H9 (cell line): ENCODE measurements around the gene SGCD. TPM values are rescaled to one million over a fixed set of nuclear protein-coding genes. Genes with fewer than 3 reads are reported as not detected.

Experiments
- DNase-seq: peaks from one replicate; pipeline ENCODE4 v3.0.0-alpha.2; 2017
- H2AFZ ChIP-seq: one replicate; pipeline ENCODE4 v1.6.1; 2013; ENCODE audit warnings: mild to moderate bottlenecking, low read length, control low read depth, moderate library complexity
- H2AK5ac ChIP-seq: 2 replicates; pipeline ENCODE4 v1.6.1; 2013; ENCODE audit warnings: low read length, control low read depth, mixed read lengths; ENCODE audit not compliant: insufficient read length
- H2BK120ac ChIP-seq: one replicate; pipeline ENCODE4 v1.6.1; 2013; ENCODE audit warnings: low read depth, mild to moderate bottlenecking, low read length, control low read depth, inconsistent platforms; ENCODE audit not compliant: poor library complexity, severe bottlenecking
- H2BK12ac ChIP-seq: 2 replicates; pipeline ENCODE4 v1.6.1; 2013; ENCODE audit warnings: low read length, control low read depth, mixed read lengths, low read depth; ENCODE audit not compliant: insufficient read length
- H2BK15ac ChIP-seq: 2 replicates; pipeline ENCODE4 v1.6.1; 2013; ENCODE audit warnings: low read depth, low read length, control low read depth
- H2BK20ac ChIP-seq: one replicate; pipeline ENCODE4 v1.6.1; 2013; ENCODE audit warnings: low read depth, mild to moderate bottlenecking, low read length, control low read depth, inconsistent platforms; ENCODE audit not compliant: poor library complexity, severe bottlenecking
- H2BK5ac ChIP-seq: 2 replicates; pipeline ENCODE4 v1.6.1; 2013; ENCODE audit warnings: low read length, control low read depth, mixed read lengths; ENCODE audit not compliant: insufficient read length
- H3K14ac ChIP-seq: 2 replicates; pipeline ENCODE4 v1.6.1; 2013; ENCODE audit warnings: low read length, control low read depth; ENCODE audit not compliant: insufficient read depth
- H3K18ac ChIP-seq: 2 replicates; pipeline ENCODE4 v1.6.1; 2013; ENCODE audit warnings: low read depth, mild to moderate bottlenecking, mixed read lengths, low read length, control low read depth; ENCODE audit not compliant: insufficient read length
- H3K23ac ChIP-seq: 2 replicates; pipeline ENCODE4 v1.6.1; 2013; ENCODE audit warnings: low read length, control low read depth, mixed read lengths, low read depth; ENCODE audit not compliant: insufficient read length
- H3K23me2 ChIP-seq: 2 replicates; pipeline ENCODE4 v1.6.1; 2013; ENCODE audit warnings: low read depth, mild to moderate bottlenecking, mixed read lengths, low read length, control low read depth; ENCODE audit not compliant: insufficient read length, poor library complexity, severe bottlenecking
- H3K27ac ChIP-seq: 2 replicates; pipeline ENCODE4 v1.5.1; 2013; ENCODE audit warnings: low read length, control low read depth, mixed read lengths, low read depth; ENCODE audit not compliant: insufficient read length
- H3K27me3 ChIP-seq: 2 replicates; pipeline ENCODE4 v1.6.1; 2013; ENCODE audit warnings: low read length, control low read depth, inconsistent platforms; ENCODE audit not compliant: insufficient read depth
- H3K4ac ChIP-seq: 2 replicates; pipeline ENCODE4 v1.6.1; 2013; ENCODE audit warnings: low read depth, mild to moderate bottlenecking, control low read depth, inconsistent platforms, low read length, moderate library complexity
- H3K4me1 ChIP-seq: 2 replicates; pipeline ENCODE4 v1.6.1; 2013; ENCODE audit warnings: low read length, control low read depth, inconsistent platforms; ENCODE audit not compliant: insufficient read depth
- H3K4me2 ChIP-seq: 2 replicates; pipeline ENCODE4 v1.6.1; 2013; ENCODE audit warnings: low read length, control low read depth, mixed read lengths; ENCODE audit not compliant: insufficient read length, insufficient read depth
- H3K56ac ChIP-seq: 2 replicates; pipeline ENCODE4 v1.6.1; 2013; ENCODE audit warnings: low read depth, mild to moderate bottlenecking, mixed read lengths, low read length, control low read depth; ENCODE audit not compliant: insufficient read length
- H3K79me1 ChIP-seq: 2 replicates; pipeline ENCODE4 v1.6.1; 2013; ENCODE audit warnings: low read depth, mild to moderate bottlenecking, moderate library complexity, low read length, control low read depth, inconsistent platforms; ENCODE audit not compliant: insufficient read depth, poor library complexity, severe bottlenecking
- H3K79me2 ChIP-seq: 2 replicates; pipeline ENCODE4 v1.6.1; 2013; ENCODE audit warnings: low read length, control low read depth, inconsistent platforms; ENCODE audit not compliant: insufficient read depth
- H3K9ac ChIP-seq: 2 replicates; pipeline ENCODE4 v1.6.1; 2013; ENCODE audit warnings: low read length, control low read depth, mixed read lengths; ENCODE audit not compliant: insufficient read length; ENCODE audit errors: extremely low read depth
- H3K9me3 ChIP-seq: one replicate; pipeline ENCODE4 v1.6.1; 2013; ENCODE audit warnings: low read depth, low read length, inconsistent platforms; ENCODE audit not compliant: control insufficient read depth
- H3T11ph ChIP-seq: one replicate; pipeline ENCODE4 v1.6.1; 2013; ENCODE audit warnings: mild to moderate bottlenecking, low read length, control low read depth, inconsistent platforms
- H4K20me1 ChIP-seq: one replicate; pipeline ENCODE4 v1.6.1; 2013; ENCODE audit not compliant: control insufficient read depth, insufficient read length, insufficient read depth
- H4K5ac ChIP-seq: 2 replicates; pipeline ENCODE4 v1.6.1; 2013; ENCODE audit warnings: low read depth, mild to moderate bottlenecking, mixed read lengths, low read length, control low read depth; ENCODE audit not compliant: insufficient read length
- H4K8ac ChIP-seq: replicated peaks from 2 replicates; pipeline ENCODE4 v1.6.1; 2013; ENCODE audit warnings: low read length, control low read depth, mixed read lengths, low read depth; ENCODE audit not compliant: insufficient read length
- H4K91ac ChIP-seq: 2 replicates; pipeline ENCODE4 v1.6.1; 2013; ENCODE audit warnings: low read depth, mild to moderate bottlenecking, moderate library complexity, mixed read lengths, low read length, control low read depth; ENCODE audit not compliant: insufficient read length
- H3K27ac Mint-ChIP-seq, 3 experiments: 2 replicates in 2 of 3; 3 replicates in 1 of 3; pipeline ENCODE4 v1.8.0; 2020 to 2021; ENCODE audit warnings: mixed read lengths in 3 of 3, mild to moderate bottlenecking in 1 of 3, moderate library complexity in 1 of 3
- H3K27me3 Mint-ChIP-seq: 2 replicates; pipeline ENCODE4 v1.8.0; 2021; ENCODE audit warnings: low read depth, mild to moderate bottlenecking, moderate library complexity, mixed read lengths
- H3K36me3 Mint-ChIP-seq, 3 experiments: 2 replicates in 2 of 3; 3 replicates in 1 of 3; pipeline ENCODE4 v1.8.0; 2020 to 2021; ENCODE audit warnings: low read depth in 3 of 3, mixed read lengths in 3 of 3; ENCODE audit not compliant: insufficient read depth in 1 of 3
- H3K4me1 Mint-ChIP-seq, 2 experiments: 2 replicates each; pipeline ENCODE4 v1.8.0; 2020; ENCODE audit warnings: mixed read lengths in 2 of 2
- H3K4me3 Mint-ChIP-seq, 2 experiments: 2 replicates in 1 of 2; 3 replicates in 1 of 2; pipeline ENCODE4 v1.8.0; 2020 to 2021; ENCODE audit warnings: mild to moderate bottlenecking in 2 of 2, mixed read lengths in 2 of 2, moderate library complexity in 1 of 2
- H3K9me3 Mint-ChIP-seq, 2 experiments: 2 replicates in 1 of 2; 3 replicates in 1 of 2; pipeline ENCODE4 v1.8.0; 2020; ENCODE audit warnings: mild to moderate bottlenecking in 2 of 2, mixed read lengths in 2 of 2, moderate library complexity in 1 of 2
- WGBS: extraction: QIAGEN DNeasy Blood & Tissue Kit; methylation state at CpG from one replicate; pipeline ENCODE4 v1.1.7; 2013; ENCODE audit warnings: missing lambda C conversion rate, low lambda C conversion rate, mixed read lengths; ENCODE audit not compliant: insufficient read length; ENCODE audit errors: extremely low coverage; 5-methylcytosine and 5-hydroxymethylcytosine counted together
- total RNA-seq: library from RNA; stranded (reverse); gene quantifications from 2 replicates; pipeline ENCODE4 v1.2.1, GENCODE V29; 2021
- TF ChIP-seq, protein P1 (sequence below): fragments of 200-600 bp; sonication (generic); conservative IDR thresholded peaks from 3 replicates; pipeline ENCODE4 v1.8.0; 2021; ENCODE audit warnings: antibody characterized with exemption, mild to moderate bottlenecking

The SGCD gene
- total RNA-seq, 1 experiment from 2014 or later: 0.11 TPM

- Histone ChIP-seq H3T11ph (no peak overlapping the region), H4K5ac (no peak overlapping the region), H3K56ac (no peak overlapping the region), H3K14ac (no peak overlapping the region), H3K4me2 (no peak overlapping the region), H2BK12ac (no peak overlapping the region), H2BK120ac (no peak overlapping the region), H3K79me1 (no peaks in the 10 kb centered on the region), H3K9ac (no peak overlapping the region), H4K8ac (no peak overlapping the region), H3K9me3 (no peaks in the 10 kb centered on the region), H3K4me1 (no peaks in the 10 kb centered on the region), H3K18ac (no peak overlapping the region), H3K27ac (no peak overlapping the region), H3K23me2 (no peaks in the 10 kb centered on the region), H4K20me1 (no peaks in the 10 kb centered on the region), H2AK5ac (no peak overlapping the region), H2BK5ac (no peak overlapping the region), H2BK15ac (no peak overlapping the region), H2BK20ac (no peak overlapping the region), H2AFZ (no peak overlapping the region), H3K79me2 (no peaks in the 10 kb centered on the region), H3K27me3 (no peaks in the 10 kb centered on the region), H3K4ac (no peak overlapping the region), H4K91ac (no peak overlapping the region), H3K23ac (no peak overlapping the region)
- TF ChIP-seq, protein P1, sequence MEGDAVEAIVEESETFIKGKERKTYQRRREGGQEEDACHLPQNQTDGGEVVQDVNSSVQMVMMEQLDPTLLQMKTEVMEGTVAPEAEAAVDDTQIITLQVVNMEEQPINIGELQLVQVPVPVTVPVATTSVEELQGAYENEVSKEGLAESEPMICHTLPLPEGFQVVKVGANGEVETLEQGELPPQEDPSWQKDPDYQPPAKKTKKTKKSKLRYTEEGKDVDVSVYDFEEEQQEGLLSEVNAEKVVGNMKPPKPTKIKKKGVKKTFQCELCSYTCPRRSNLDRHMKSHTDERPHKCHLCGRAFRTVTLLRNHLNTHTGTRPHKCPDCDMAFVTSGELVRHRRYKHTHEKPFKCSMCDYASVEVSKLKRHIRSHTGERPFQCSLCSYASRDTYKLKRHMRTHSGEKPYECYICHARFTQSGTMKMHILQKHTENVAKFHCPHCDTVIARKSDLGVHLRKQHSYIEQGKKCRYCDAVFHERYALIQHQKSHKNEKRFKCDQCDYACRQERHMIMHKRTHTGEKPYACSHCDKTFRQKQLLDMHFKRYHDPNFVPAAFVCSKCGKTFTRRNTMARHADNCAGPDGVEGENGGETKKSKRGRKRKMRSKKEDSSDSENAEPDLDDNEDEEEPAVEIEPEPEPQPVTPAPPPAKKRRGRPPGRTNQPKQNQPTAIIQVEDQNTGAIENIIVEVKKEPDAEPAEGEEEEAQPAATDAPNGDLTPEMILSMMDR: no peak
- DNase-seq: no peak
- Mint-ChIP-seq H3K36me3 (no peaks in the 10 kb centered on the region), H3K4me1 (no peaks in the 10 kb centered on the region), H3K9me3 (no peaks in the 10 kb centered on the region), H3K4me3 (no peak overlapping the region), H3K27me3 (no peaks in the 10 kb centered on the region), H3K27ac (no peak overlapping the region)
- no CpG with 5 or more reads among the region's 3 CpGs for WGBS
Measured at GRCh38 chr5:156367597-156367996, 40.6 kb downstream of the SGCD start.
